GM12892 (cell line): ENCODE measurements around the gene ISY1.

ENCODE experiments used
- POLR2A ChIP-seq: IDR thresholded peaks from 2 replicates; pipeline ENCODE4 v1.6.1; 2011; ENCODE audit warnings: low read depth, low read length, control low read depth
- POLR2AphosphoS5 ChIP-seq: IDR thresholded peaks from 2 replicates; pipeline ENCODE4 v1.6.1; 2011; ENCODE audit warnings: low read depth, low read length, control low read depth
- TAF1 ChIP-seq: IDR thresholded peaks from 2 replicates; pipeline ENCODE4 v1.6.1; 2011; ENCODE audit warnings: low read depth, mild to moderate bottlenecking, control low read depth, low read length, borderline replicate concordance

DNA sequence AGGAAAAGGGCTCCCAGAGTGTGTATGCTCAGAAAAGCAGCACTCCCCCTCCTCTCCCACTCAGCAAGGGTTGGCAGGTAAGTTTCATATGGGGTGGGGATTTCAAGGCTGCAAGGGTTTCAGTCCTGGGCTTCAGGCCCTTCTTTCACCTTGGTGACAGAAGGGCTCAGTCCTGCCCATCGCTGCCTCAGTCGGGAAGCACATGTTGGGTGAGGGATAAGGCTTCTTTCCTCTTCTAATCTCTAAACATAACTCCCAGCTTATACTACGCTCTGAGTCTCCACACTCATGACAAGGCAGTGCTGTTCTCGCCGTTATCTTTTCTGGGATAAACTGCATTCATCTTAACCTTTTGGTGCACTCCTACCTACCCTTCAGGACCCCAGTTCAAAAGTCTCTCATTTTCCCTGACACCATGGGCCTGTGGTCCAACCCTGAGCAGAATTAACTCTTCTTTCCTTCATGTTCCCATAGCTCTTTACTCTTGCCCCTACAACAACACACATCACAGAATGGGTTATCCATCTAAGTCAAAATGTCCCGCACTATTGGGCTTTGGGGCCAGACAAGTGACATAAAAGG is 56.3 kb downstream of the ISY1 start:
- TF ChIP-seq POLR2A (no peak), TAF1 (no peak), POLR2AphosphoS5 (no peak)
